Measurements from ENCODE around the gene SLC45A2.

- TF ChIP-seq, protein P1, sequence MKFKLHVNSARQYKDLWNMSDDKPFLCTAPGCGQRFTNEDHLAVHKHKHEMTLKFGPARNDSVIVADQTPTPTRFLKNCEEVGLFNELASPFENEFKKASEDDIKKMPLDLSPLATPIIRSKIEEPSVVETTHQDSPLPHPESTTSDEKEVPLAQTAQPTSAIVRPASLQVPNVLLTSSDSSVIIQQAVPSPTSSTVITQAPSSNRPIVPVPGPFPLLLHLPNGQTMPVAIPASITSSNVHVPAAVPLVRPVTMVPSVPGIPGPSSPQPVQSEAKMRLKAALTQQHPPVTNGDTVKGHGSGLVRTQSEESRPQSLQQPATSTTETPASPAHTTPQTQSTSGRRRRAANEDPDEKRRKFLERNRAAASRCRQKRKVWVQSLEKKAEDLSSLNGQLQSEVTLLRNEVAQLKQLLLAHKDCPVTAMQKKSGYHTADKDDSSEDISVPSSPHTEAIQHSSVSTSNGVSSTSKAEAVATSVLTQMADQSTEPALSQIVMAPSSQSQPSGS (CRISPR knock-in tag; IDR thresholded peaks at IDR 0.05; ENCODE audit: borderline replicate concordance, low read depth): no peak
- no peak for TF ChIP-seq JUN (CRISPR knock-in tag; IDR thresholded peaks at IDR 0.05)
- TF ChIP-seq ZNF425 (CRISPR knock-in tag; conservative IDR thresholded peaks at IDR 0.05): no peak
Measured at GRCh38 chr5:33968211-33969005, 16.1 kb downstream of the SLC45A2 start.

Measured in WTC11 (cell line).